CD1c-positive myeloid dendritic cell (primary cell): ENCODE measurements around the gene OR3A2.
A peak's percentile ranks its signal among the peaks of the same experiment; 100 is the strongest.
"Not testable (repeated sequence)": the region's sequence is repeated elsewhere in the genome, so short reads cannot be mapped to it uniquely, and the experiment has no call there.

ENCODE experiments used
- DNase-seq: peaks from one replicate; pipeline ENCODE4 v3.0.0-alpha.2; 2016; ENCODE audit errors: extremely low spot score

Gene OR3A2

DNA sequence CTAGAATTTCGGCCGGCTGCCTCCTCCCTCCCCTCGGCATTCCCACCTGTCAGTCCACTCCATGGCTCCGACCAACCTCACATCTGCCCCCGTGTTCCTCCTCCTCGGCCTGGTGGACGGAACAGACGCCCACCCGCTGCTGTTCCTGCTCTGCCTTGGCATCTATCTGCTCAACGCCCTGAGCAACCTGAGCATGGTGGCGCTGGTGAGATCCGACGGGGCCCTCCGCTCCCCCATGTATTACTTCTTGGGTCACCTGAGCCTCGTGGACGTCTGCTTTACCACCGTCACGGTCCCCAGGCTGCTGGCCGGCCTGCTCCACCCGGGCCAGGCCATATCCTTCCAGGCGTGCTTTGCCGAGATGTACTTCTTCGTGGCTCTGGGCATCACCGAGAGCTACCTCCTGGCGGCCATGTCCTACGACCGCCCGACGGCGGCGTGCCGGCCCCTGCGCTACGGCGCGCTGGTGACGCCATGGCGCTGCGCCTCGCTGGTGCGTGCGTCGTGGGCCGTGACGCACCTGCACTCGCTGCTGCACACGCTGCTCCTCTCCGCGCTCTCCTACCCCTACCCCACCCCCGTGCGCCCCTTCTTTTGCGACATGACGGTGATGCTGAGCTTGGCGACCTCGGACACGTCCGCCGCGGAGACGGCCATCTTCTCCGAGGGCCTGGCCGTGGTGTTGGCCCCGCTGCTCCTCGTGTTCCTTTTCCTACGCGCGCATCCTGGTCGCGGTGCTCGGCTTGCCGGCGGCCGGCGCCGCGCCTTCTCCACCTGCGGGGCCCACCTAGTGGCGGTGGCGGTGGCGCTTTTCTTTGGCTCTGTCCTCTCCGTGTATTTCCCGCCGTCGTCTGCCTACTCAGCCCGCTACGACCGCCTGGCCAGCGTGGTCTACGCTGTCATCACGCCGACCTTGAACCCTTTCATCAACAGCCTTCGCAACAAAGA is at the start of gene OR3A2:
Gene OR3A2, minus strand, starts transcription at position 440 of the 948 bp plus-strand sequence.
- DNase-seq, result no peak

DNA sequence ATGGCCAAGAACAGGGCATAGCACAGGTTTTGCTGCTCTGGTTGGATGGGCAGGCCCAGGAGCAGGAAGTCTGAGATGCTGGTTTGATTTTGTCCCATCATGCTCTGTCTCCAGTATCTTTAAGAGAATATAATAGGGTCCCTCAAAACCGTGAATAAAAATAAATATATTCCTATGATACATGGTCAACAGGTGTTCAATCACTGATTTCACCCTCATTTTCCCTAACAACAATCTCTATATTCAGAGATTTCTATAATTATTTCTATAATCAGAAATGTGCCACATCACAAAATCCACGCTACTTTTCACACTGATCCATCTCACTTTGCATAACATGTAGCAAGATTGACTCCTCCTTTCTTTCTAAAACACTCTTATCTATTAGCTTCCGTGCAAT is 47.6 kb upstream of the OR3A2 start, which contains the start of gene OR1E2:
Gene OR1E2, minus strand, starts transcription at position 101 of the 400 bp plus-strand sequence. Its CDS starts 0 bp downstream, at position 101.
- DNase-seq, result no peak

DNA sequence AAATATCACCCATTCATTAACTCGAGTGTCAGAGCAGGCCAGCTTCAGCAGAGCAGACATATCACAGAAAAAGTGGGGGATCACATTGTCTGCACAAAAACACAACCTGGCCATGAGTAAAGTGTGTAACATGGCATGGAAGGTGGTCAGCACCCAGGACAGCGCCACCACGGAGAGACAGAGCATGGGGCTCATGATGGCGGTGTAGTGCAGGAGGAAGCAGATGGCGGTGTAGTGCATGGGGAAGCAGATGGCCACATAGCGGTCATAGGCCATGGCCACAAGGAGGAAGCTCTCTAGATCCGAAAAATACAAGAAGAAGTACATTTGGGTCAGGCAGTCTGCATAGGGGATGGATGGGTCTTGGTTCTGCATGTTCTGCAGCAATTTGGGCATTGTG is 47.1 kb upstream of the OR3A2 start:
- peak; percentile 46 for DNase-seq

DNA sequence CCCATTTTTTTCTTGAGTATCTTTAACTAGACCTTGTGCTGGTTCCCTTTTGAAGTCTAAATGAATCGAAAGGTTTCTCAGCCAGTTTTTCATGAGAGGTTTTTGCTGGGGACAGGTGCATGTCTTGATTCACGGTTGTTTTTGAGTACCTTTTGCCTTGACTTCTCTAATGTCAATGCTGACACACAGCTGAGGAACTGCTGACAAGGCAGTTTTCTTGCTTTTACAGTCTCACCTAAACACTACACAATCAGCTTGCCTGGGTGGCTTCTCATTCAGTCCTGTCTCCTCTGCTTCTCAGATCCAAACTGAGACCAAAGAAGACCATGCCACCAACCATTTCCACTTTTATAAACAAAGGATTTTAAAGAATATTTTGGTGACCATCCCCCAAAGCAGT is 32.1 kb upstream of the OR3A2 start:
- DNase-seq, result no peak

DNA sequence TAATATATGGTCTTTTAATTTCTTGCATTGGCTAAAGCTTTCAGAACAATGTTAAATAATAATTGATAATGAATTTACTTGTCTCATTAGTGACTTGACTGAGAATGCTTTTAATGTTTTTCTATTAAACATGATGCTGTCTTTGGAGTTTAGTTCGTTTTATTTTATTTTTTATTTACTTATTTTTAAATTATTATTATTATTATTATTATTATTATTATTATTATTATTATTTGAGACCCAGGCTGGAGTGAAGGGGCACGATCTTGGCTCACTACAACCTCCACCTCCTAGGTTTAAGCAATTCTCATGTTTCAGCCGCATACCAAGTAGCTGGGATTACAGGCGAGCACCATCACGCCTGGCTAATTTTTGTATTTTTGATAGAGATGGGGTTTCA is 29.5 kb upstream of the OR3A2 start:
- DNase-seq, result no peak

DNA sequence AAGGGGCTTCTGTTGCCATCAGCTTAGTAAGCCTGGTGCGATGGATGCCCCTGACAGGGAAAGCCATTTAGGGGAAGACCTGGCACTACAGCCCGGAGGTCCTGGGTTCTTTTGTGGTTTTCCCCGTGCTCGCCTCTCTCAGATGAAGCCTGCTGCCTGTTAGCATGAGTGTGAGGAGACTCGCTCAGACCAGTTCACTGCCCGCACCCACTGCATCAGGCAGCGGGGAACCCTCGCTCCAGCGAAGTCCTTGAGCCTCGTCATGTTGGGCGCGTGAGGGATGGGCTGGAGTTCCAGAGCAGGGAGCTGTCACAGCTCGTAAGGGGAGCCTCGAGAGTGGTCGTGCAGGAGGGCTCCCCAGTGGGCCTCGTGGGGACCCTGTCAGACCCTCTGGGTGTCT is 26.1 kb upstream of the OR3A2 start:
- not testable (repeated sequence) for DNase-seq

DNA sequence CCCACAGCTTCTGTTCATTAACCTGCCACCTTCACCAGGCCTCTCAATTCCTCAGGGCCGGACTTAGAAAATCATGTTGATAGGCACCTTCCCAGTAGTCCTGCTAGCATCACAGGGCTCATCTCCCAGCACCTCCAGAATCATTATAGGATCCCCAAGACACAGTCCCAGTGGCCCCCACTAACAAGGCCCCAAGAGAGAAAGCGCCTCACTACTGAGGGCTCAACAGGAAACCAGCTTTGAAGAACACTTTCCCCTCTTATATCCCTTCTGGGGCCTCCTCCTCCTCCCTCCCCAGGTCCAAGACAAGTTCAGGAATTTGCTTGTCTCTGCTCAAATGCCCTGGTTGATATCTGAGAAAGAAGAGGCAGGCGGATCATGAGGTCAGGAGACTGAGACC is 25.0 kb upstream of the OR3A2 start, which contains the start of gene OR3A3:
Gene OR3A3, plus strand, starts transcription at position 301 of the 400 bp plus-strand sequence.
- DNase-seq, result no peak

DNA sequence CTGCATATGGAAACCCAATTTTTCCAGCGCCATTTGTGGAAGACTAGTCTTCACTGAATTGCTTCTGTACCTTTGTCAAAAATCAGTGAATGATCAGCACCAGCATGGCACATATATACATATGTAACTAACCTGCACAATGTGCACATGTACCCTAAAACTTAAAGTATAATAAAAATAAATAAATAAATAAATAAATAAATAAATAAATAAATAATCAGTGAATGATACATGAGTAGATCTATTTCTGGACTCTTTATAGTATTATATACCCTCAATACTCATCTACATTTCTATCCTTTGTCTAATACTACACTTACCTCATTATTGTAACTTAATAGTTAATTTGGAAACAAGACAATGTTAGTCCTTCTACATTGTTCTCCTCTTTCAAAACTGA is 17.7 kb upstream of the OR3A2 start:
- DNase-seq, result not testable (repeated sequence)

DNA sequence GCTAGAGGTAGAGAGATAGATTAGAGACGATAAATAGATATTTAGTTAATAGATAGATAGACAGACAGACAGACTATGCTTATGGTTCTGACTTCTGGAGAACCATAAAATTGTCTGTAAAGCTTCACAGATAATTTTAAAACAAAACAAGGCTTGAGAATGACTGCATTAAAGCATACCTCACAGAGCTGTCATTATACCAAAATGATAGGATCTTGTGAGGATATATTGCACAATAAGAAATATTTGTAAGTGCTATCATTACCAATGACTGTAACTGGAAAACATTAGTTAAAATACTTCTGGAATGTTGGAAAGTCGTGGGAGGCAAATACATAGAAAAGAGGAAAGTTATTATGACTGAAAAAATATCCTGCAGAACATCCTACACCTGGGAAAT is 15.7 kb upstream of the OR3A2 start:
- DNase-seq, result no peak

DNA sequence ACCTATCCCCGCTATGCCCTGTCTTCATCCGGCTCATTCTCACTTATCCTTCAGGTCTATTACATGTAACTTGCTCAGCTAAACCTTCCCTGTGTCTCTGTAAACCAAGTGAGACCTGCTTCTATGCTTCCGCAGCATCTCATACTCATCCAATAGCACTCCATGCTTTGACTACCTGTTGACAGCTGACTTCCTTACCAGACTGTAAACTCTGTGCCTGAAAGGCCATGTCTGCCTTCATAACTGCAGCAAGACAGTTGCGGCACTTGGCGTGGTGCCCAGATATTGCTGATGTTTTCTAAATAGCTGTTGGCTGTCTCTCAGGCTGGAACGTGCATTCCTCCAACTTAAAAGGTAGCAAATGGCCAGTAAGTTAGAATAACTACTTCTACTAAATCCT is 13.9 kb upstream of the OR3A2 start:
- DNase-seq, result no peak

DNA sequence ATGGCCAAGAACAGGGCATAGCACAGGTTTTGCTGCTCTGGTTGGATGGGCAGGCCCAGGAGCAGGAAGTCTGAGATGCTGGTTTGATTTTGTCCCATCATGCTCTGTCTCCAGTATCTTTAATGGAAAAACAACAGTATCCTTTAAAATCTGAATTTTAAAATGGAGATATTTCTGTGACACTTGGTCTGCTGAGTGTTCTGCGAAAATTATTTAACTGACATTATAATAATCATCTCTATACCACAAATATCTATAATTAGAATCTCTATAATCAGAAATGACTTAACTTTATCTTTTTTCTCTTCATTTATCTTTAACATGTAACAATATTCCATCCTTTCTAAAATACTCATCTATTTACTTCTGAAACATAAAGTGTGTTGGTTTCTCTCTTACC is 12.2 kb upstream of the OR3A2 start, which contains the start of gene OR1E1:
Gene OR1E1, minus strand, starts transcription at position 101 of the 400 bp plus-strand sequence. Its CDS starts 0 bp downstream, at position 101.
- no peak for DNase-seq

DNA sequence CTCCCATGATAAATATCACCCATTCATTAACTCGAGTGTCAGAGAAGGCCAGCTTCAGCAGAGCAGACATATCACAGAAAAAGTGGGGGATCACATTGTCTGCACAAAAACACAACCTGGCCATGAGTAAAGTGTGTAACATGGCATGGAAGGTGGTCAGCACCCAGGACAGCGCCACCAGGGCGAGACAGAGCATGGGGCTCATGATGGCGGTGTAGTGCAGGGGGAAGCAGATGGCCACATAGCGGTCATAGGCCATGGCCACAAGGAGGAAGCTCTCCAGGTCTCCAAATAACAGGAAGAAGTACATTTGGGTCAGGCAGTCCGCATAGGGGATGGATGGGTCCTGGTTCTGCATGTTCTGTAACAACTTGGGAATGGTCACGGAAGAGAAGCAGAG is 11.7 kb upstream of the OR3A2 start:
- DNase-seq, result peak; percentile 13

DNA sequence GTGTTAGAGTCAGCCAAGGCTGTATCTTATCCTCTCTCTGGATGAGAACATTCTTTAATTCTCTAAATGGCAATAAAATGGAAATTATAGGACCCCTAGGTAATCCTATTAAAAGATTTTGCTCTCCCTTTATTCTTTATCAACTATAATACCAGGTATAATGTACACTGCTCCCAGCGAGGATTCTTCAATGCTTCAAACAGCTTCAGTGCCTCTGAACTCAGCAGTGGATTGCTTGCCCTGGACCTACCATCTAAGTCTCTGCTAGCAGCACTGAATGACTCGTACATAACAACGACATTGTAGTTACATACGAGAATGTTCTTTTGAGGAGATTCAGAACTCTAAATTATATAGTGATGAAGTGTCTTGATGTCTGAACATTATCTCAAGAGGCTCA is 3.7 kb upstream of the OR3A2 start:
- DNase-seq, result no peak

DNA sequence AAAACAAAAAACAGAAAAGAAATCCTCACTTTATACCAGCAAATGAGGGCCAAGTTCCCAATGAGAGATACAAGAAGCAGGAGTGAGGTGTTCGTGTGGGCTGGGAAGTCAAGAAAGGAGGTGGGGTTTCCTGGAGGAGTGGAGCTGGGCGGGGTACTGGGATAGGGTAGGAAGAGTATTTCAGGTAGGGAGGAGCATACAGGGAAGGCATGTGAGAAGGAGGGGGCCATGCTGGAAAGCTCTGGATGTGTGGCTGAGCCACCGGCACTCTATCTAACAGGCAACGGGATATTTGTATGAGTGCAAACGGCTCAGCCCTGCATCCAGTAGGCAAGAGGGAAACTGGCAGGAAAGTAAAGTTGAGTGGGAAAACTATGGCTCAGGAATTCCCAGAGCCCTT is 4.2 kb downstream of the OR3A2 start:
- DNase-seq, result no peak

DNA sequence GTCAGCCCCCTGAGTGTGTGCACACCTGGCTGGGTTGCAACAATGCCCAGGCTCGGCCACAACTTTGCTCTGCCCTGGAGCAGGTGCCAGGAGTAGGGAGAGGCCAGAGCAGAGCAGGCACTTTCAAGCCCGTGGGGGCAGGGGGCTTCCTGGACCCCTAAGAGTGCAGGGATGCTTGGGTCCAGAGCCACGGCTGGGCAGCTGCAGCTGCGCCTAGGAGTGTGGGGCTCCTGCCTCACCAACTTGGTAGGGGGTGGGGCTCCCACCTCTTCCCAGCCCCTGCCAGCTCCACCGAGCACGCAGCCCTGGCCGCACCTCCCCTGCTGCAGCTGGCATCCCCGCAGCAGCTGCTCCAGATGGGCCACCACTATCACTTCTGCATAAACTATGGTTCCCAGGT is 7.8 kb downstream of the OR3A2 start:
- no peak for DNase-seq

DNA sequence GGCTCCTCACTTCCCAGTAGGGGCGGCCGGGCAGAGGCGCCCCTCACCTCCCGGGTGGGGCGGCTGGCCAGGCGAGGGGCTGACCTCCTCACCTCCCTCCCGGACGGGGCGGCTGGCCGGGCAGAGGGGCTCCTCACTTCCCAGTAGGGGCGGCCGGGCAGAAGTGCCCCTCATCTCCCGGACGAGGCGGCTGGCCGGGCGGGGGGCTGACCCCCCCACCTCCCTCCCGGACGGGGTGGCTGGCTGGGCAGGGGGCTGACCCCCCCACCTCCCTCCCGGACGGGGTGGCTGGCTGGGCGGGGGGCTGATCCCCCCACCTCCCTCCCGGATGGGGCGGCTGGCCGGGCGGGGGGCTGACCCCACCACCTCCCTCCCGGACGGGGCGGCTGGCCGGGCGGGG is 14.9 kb downstream of the OR3A2 start:
- DNase-seq, result not testable (repeated sequence)

DNA sequence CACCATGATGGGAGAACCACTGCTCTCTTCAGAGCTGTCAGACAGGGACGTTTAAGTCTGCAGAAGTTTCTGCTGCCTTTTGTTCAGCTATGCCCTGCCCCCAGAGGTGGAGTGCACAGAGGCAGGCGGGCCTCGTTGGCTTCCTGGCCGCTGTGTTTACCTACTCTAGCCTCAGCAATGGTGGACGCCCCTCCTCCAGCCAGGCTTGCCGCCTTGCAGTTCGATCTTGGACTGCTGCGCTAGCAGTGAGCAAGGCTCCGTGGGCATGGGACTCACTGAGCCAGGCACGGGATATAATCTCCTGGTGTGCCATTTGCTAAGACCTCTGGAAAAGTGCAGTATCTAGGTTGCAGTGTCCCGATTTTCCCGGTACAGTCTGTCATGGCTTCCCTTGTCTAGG is 43.3 kb downstream of the OR3A2 start:
- not testable (repeated sequence) for DNase-seq

DNA sequence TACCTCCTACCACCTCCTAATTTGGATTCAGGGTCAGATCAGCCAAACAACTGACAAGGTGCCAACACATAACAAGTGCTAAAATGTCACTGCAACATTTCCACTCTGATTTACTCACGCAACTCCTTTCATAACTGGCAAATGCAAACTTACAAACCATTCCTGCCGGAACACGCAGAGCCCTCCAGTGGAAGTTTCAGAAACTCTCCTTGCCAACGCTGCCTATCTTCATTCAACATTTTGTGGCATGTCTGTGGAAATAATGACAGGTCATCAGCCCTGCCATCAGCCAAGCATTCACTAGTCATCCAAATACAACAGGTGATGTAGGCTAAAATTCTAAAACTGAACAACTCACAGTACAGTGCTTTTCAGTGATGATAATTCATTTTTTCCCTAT is 50.2 kb downstream of the OR3A2 start:
- no peak for DNase-seq

DNA sequence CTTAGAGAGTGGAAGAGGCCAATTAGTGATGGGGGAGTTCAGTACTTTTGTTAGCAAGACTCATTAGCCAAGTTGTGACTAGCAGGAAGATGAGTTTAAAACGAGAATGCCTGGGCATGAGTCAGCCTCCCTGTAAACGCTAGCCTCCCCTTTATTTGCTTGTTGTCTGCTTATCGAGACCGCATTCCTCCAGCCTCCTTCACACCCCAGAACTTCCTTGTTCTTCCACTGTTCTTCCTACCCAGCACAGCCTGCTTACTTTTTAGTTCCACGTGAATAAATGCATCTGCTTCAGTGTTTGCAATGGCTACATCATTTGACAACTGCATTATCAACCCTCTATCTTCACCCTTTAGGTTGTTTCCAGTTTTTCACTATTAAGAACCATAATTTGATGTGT is 67.8 kb downstream of the OR3A2 start:
- no peak for DNase-seq

DNA sequence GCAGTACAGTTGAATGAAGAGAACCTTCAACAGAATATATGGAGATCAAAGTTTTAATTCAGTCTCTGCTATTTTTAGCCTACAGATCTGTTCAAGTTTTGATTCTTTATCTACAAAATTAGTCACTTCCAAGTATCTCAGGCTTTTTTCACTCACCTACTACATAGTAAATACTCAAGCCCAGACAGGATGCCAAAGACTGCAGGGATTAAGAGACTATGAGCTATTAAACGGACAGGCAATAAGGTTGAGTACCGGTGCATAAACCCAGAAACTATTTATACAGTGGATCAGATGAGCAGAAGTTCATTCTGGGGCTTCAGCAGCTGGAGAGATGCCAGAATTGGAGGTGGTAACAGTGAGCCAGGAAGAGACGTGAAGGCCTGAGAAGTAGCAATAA is 69.3 kb downstream of the OR3A2 start:
- DNase-seq, result no peak

DNA sequence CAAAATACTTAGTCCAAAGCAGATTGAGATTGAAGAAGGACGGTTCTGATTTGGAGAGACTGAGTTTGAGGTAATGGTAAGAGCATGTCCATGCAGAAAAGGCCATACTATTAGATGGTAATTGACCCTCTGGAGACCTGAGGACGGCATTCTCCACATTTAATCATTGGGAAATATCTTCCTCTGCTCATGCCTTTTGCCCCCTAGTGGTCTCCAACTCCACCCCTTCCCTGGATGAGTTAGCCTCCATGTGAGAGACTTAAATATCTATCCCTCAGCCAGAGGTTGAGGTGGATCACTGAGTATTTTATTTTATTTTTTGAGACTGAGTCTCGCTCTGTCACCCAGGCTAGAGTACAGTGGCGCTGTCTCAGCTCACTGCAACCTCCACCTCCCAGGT is 77.5 kb downstream of the OR3A2 start:
- no peak for DNase-seq

DNA sequence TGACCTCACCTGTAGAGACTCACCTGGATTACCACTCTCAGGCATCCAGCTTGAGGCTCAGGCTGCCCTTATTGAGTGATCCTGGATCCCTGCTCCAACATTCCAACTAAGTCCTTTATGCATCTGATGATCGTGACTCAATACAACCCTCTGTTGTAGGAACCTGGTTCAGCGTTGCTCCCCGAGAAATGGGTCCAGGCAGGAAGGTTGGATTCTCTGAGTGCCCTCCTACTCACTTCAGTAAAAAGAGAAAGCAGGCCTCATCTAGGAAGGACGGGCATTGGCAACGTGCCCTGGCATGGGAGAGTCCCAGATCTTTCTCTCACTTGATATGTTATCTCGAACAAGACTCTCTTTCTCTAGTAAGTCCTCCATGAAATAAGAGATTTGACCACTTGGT is 87.8 kb downstream of the OR3A2 start, which contains the start of gene OR3A1:
Gene OR3A1, minus strand, starts transcription at position 101 of the 400 bp plus-strand sequence. CDS start 5,778 bp downstream, outside the sequence.
- DNase-seq, result no peak

DNA sequence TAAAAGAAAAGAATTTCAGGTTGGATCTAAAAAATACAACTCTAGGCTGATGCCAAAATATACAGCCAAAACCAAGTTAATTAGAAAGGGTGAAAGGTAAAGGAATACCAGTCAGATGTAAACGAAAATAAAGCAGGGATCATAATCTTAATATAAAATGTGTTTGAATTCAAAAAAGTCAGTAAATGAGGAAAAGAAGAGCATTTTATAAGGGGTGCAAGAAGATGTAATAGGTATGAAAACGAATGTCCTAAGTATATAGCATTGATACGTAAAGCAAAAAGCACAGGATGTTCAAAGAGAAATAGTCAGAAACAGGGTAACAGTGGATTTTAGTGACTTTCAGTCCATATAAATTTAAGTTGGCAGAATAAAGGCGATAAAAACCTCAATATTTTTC is 90.5 kb downstream of the OR3A2 start:
- DNase-seq, result no peak
